ENCODE results near the gene ZNF423.

ZNF423 gene

GRCh38 chr16:49896447-49896964 lies 40.6 kb upstream of the ZNF423 start:
- H3K27ac ChIP-seq, result no peak overlapping the region
- TF ChIP-seq CTCF (conservative IDR thresholded peaks at IDR 0.05), result no peak

DNA sequence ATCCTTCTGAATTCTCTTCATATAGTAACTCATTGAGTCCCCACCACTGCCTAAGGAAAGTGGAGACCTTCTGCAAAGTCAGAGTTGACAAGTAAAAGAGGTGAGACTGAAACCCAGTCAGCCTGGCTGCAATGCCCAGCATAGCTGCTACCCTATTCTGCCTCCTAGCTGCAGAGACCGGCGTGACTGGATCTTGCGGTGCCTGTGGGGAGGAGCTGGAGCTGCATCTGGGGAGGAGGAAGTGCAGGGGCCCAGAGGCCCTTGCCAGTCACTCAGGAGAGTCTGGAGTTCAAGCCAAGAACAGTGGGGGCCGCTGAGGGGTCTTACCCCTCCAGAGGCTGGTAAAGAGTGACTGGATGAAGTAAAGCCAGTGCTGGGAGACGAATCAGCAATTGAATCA lies 35.0 kb upstream of the ZNF423 start:
- TF ChIP-seq CTCF (conservative IDR thresholded peaks at IDR 0.05), result no peak
- H3K27ac ChIP-seq, result no peak overlapping the region

DNA sequence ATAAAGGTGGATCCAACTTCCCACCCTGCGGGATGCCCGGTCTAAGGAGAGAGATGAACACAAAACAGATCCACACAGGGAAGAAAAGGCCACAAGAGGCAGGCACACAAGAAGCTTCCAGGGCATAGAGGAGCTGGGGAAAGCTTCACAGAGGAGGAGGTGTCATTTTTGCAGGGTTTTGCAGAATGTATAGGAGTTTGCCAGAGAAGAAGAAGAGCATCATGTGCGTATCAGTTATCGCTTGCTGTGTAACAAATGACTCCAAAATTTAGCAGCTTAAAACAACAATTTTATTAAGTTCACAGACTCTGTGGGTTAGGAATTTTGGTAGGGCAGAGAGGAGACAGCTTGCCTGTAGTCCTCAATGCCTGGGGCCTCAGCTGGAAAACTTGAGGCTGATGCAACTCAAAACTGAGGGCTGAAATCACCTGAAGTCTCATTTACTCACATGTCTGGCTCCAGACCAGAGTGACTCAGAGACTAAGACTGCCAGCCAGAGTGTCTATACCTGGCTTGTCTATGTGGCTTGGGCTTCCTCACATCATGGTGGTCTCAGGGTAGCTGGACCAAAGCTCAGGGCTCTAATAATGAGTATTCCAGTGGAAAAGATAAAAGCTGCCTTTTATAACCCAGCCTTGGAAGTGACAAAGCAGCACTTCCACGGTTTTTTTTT lies 33.9 kb upstream of the ZNF423 start:
- H3K27ac ChIP-seq, result no peak overlapping the region
- no peak for TF ChIP-seq CTCF (conservative IDR thresholded peaks at IDR 0.05)

- TF ChIP-seq CTCF (conservative IDR thresholded peaks at IDR 0.05), result no peak
- no peak overlapping the region for H3K27ac ChIP-seq
Measured at GRCh38 chr16:49886554-49887094, 30.7 kb upstream of the ZNF423 start.

- no peak overlapping the region for H3K27ac ChIP-seq
- TF ChIP-seq CTCF (conservative IDR thresholded peaks at IDR 0.05), result no peak
Measured at GRCh38 chr16:49884033-49885015, 28.4 kb upstream of the ZNF423 start.

- H3K27ac ChIP-seq, result no peak overlapping the region
- no peak for TF ChIP-seq CTCF (conservative IDR thresholded peaks at IDR 0.05)
Measured at GRCh38 chr16:49883076-49884014, 27.4 kb upstream of the ZNF423 start.

Data from VCaP (cell line).